ENCODE measurements around the gene CST9L.

CST9L gene

GRCh38 chr20:23568320-23568970, at the start of gene CST9L:
TSS of gene CST9L (minus strand) at chr20:23568484. CDS start at chr20:23568450, 34 bp downstream.
- no peak for FAIRE-seq

DNA sequence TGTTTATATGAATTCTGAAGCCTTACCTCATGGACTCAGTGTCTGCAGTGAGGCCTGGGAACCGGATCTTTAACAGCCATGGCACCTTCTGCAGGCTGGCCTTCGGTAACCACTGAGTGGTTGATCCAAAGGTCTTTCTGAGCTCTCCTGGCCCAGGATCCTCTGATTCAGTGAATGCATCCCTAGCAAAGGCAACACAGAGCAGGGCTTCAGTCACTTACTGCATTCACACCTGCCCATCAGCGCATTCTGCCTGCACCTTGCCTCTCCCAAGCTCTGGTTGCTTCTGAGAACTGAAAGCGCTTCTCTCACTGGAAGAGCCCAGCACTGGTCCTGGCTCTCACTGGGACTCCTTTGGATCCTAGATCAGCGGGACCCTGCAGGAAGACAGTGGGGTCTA, 45.9 kb upstream of the CST9L start:
- no peak for FAIRE-seq

DNA sequence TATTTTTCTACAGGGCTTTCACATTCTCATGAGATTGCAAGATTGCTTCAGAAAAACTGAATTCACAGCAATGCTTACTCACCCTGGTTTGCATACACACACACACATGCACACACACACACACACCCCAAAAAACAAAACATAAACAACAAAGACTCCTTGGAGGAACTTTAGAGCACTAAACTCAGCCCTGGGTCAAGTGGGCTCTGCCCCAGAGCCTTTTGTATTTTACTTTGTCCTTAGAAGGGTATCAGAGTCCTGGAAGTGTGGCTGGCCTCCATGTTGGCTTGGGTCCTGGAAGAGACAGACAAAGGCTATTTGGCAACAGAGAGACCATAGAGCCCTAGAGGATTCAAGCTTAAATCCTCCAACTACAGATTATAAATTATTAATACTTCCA, 45.4 kb upstream of the CST9L start:
- FAIRE-seq, result no peak

- no peak for FAIRE-seq
Observed at GRCh38 chr20:23612396-23612795, 44.1 kb upstream of the CST9L start.

GRCh38 chr20:23609486-23610109, 41.3 kb upstream of the CST9L start:
- no peak for FAIRE-seq

DNA sequence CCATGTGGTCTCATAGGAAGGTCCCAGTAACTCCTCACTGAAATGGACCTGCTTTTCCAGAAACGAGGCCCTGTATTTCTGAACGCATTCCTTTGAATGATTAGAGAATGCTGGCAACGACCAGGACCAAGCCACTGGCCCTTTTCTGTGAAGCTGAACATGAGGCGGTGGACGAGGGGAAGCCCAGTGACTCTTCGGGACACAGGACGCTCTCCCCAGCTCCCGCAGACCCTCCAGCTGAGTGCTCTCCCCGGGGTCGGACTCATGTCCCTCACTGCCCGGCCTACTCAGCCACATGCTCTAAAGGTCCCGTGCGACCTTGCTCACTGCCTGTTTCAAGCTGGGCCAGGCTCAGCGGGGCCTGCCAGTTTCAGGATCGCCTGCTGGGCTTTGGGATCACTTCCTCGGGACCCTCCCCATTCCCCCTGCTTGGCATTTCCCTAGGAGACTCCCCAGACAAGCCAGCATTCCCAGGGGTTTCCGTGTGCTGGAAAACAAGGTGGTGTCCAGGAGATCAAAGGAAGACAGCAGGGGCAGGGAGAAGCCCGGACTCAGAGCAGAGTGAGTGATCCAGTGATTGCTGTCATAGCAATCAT, 40.1 kb upstream of the CST9L start:
- FAIRE-seq, result no peak

GRCh38 chr20:23607497-23608245, 39.4 kb upstream of the CST9L start:
- no peak for FAIRE-seq

- peak; percentile 58 for FAIRE-seq
Observed at GRCh38 chr20:23606652-23607049, 38.4 kb upstream of the CST9L start.

DNA sequence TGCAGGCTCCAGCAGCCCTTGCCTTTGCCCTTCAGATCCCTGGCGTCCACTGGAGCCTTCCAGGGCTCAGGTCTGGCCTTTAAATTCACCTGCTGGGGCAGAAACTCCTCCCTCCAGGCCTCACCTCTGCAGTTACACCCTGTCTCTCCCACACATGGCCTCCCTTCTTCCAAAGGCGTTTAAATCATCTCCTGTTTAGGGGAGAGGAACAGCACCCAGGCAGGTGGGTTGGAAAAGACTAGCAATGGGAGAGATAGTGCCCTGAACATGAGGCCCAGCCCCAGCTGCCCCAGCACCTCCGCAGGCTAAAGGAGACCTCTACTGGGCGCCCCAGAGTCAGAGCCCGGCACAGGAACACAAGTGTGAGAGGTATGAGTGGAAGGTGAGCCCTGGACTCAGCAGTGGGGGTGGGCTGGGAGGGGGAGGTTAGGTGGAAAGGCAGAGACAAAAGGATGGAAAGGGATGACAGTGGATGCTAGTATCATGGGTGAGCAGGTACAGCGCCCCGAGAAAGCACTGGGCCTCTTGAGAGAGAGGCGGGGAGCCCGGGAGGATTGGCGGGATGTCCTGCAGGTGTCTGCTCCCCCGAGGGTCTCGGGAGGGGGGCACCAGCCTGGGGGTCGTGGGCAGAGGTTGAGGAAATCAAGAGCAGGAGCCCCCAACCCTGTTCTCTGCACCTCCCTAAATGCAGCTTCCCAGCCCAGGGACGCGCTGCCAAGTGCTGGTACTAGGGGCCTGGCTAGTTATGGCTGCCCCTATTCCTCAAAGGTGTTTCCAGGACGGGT, 37.8 kb upstream of the CST9L start, which contains the start of gene CST9:
Gene CST9, minus strand, starts transcription at position 51 of the 785 bp plus-strand sequence. CDS start 53 bp downstream, outside the sequence.
- FAIRE-seq, result no peak

- no peak for FAIRE-seq
Observed at GRCh38 chr20:23604306-23604705, 36.0 kb upstream of the CST9L start.

DNA sequence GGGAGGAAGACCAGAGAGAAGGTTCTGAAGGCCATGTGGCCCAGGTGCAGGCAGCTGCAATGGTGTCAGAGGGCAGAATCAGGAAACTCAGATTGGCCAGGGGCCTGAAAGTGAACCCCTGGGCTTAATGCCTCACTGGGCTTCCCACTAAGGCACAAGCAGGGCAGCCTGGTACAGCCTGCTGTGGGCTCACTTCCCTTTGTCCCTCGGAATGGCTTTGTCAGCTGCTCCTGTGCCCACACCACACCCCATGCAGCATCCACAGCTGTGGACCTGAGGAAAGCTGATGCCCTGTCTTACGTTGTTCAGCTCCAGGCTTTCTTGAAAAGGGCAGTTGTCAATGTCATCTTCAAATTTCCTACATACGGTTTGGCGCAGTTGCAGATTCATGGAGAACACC, 35.0 kb upstream of the CST9L start:
- no peak for FAIRE-seq

DNA sequence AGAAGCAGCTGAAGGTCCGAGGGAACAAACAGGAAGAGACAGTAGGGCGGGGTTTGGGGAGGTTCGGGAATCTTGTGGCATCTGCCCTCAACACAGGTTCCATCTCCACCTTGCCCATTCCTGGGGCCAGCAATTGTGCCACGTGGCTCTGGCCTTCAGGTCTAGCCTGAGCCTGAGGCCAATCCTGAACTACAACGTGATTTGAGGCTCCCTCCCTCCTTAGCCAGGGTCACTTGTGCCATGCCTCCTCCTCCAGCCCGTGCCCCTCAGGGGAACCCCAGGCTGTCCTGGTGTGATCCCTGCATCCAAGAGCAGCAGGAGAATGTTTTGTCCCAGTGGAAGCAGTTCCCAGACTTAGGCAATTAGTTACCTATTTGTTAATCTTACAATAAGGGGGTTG, 34.4 kb upstream of the CST9L start:
- FAIRE-seq, result no peak

- no peak for FAIRE-seq
Observed at GRCh38 chr20:23602241-23602640, 34.0 kb upstream of the CST9L start.

DNA sequence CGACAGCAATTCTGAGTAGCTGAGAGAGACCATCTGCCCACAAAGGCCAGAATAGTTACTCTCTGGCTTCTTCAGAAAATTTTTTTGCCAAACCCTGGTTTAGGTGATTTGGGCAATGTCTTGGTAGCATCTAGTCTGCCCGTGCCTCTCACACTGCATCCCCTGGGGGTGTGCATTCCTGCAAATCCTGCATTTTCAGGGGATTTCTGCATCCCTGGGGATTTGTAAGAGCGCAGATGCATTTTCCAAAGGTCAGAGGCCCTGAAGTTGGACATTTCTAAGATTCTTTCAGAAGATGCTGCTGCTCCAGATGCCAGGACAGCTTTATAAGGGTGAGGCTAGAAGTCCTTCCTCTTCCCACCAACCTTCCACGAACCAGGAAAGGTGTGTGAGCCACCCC, 33.4 kb upstream of the CST9L start:
- FAIRE-seq, result no peak

DNA sequence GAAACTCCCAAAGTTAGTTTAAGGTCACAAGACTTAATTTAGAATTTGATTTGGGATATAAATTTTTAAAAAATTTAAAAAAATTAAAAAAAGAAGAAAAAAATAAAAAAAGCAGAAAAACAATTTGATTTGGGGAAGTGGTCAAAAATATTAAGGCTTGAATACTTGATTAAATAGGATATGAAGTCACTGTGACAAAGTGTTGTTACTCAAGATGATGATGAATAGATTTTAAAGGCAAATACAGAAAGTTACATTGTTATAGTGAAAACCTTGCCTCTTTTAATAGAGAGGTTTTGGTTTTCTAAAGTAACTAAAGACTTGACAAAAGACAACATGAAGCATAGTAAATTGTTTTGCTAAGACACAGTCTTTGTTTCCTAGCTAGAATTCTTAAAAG, 30.2 kb upstream of the CST9L start:
- no peak for FAIRE-seq

GRCh38 chr20:23596579-23597250, 28.4 kb upstream of the CST9L start:
- FAIRE-seq, result no peak

- FAIRE-seq, result no peak
Observed at GRCh38 chr20:23595941-23596340, 27.7 kb upstream of the CST9L start.

DNA sequence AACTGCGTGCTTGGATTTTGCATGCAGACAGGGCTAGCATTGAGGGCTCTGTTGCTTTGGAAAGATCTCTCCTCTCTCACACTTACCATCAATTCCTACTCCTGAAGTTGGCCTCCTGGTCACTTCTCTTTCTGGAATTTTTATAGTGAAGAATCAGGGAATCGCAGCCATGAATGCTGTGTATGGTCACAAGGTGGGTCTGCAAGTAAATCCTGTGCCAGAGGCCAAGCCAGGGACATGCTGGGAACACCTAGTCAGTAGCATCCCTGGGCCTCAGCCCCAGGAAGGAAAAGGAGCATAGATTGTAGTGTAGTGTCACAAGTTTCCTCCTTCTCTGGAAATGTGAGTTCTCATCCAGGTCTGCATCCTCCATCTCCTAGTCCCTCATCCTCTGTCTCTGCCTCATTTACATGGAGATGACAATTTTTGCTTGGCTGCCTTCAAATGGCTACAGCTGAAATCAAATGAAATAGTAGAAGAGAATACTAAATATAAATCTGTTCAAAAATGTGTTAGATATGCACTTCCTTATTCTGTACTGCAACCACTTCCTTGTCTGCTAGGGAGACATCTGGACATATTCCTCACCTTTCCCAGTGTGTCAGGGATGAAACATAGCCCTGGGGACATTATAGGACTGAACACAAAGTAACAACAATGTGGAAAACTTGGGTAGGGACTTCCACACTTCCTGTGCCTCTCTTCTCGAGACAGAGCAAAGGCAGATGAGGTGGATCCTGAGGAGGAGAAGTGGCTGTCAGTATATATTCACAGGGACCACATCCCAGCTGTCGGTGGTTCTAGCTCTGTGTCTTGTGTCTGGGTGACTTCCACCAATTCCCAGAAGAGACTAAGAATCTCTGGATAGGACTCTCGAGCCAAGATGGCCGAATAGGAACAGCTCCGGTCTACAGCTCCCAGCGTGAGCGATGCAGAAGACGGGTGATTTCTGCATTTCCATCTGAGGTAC, 20.4 kb upstream of the CST9L start:
- FAIRE-seq, result no peak

GRCh38 chr20:23587631-23588030, 19.3 kb upstream of the CST9L start:
- no peak for FAIRE-seq

GRCh38 chr20:23586735-23587525, 18.6 kb upstream of the CST9L start:
- no peak for FAIRE-seq

All from islet of Langerhans (tissue), 1 donor.